ENCODE results near the gene PTPRCAP.

GRCh38 chr11:67396587-67397389 is 40.7 kb downstream of the PTPRCAP start:
- no peak for TF ChIP-seq SUZ12 (IDR thresholded peaks at IDR 0.05; ENCODE audit: extremely low read depth, insufficient read depth, insufficient read length)
- TF ChIP-seq YY1 (IDR thresholded peaks at IDR 0.05; ENCODE audit: insufficient read depth, insufficient read length), result no peak
- no peak for TF ChIP-seq ZNF274 (IDR thresholded peaks at IDR 0.05; ENCODE audit: low read depth, low read length)

All from NT2/D1 (cell line).